Right ventricle myocardium superior (tissue), 1 donor: Measurements from ENCODE around the gene FGF1. TPM values are rescaled to one million over a fixed set of nuclear protein-coding genes. Genes with fewer than 3 reads are reported as not detected.
"Not testable (repeated sequence)": the region's sequence is repeated elsewhere in the genome, so short reads cannot be mapped to it uniquely, and the experiment has no call there.

Experiments used
- ATAC-seq: fragments of 200-7000 bp; cut with Tn5 transposase; one replicate; pipeline ENCODE4 v1.9.1; 2020; ENCODE audit warnings: mild to moderate bottlenecking; ENCODE audit not compliant: poor library complexity
- DNase-seq: peaks from one replicate; pipeline ENCODE4 v3.0.0-alpha.2; 2020
- intact Hi-C: fragments of 100-400 bp; cut with DNase I; formaldehyde crosslinking; loops from one replicate; pipeline ENCODE4 v1.11.2; 2022
- total RNA-seq: library from RNA; stranded (reverse); fragmentation: NEBNext Ultra II Directional; extraction: Animal tissue kit (Norgen Biotek cat#: 25700); gene quantifications from one replicate; pipeline ENCODE4 v1.2.1, GENCODE V29; 2021
- donor health status: DM: no; HTN: yes; CAD: no; lungs with severe emphysema.

The FGF1 gene
- total RNA-seq, 1 donor from 2014 or later = 42.7 TPM

DNA sequence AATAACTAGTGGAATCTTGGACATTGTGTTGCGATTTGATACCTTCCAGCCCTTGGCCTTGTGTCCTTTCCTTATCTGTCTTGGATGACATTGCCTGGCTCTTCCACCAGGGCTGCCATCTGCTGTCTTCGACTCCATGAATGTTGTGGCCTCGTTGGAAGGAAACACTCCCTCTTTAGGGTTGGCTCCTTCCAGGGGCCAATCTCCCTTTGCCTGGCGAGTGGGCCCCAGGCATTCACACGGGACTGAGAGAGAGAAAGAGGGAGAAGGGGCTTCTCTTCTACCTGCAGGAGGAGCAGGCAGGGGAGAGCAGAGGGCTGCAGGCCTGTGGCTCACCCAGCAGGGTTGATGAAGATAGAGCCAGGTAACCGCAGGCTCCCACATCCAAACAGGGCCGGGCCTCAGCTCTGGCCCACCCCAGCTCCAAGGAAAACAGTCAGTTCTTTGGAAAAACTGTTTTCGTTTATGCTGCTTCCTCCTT is 31.3 kb downstream of the FGF1 start:
- ATAC-seq (peak; percentile 38), DNase-seq (peak; percentile 40)
- intact Hi-C loops = loop anchor here (2.0 to 5.0 kb wide), 3 partner anchors 42 to 228 kb away; no protein-coding TSS in a partner anchor

DNA sequence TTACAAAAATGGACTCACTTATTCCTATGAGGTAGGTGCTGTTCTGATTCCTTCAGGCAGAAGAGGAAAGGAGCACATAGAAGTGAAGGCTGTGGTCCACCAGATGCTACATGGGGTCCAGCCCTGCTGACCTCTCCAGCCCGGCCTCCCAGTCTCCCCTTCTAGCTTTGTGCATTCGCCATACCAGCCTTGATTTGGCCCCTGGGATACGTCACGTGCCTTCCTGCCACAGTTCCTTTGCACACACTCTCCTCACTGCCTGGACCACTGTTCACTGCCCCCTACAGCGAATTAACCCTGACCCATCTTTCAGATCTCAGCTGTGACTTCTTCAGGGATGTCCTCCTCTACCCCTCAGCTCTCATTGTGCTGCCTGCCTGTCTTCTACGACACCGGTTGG is 32.6 kb downstream of the FGF1 start:
- no peak for DNase-seq
- ATAC-seq = no peak
- intact Hi-C loops = no loop called here

DNA sequence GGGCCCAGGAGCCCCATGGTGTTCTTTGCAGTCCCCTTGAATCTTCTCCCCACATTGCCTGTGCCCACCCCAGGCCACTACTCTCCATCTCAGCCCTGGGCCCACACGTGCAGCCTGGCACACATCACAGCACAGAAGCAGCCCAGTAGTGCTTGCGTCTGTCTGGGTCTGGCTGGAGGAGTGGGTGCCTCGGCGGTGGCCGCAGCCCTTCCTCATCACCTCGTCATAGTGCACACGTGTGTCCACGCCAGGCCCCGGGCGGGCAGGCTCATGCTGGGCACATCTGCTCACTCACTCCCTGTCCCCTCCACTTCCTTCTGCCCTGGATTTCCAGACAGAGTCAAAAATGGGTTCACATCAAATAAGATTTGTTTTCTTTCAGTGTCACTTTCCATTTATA is 33.3 kb downstream of the FGF1 start:
- intact Hi-C loops = no loop called here
- ATAC-seq (no peak), DNase-seq (no peak)

DNA sequence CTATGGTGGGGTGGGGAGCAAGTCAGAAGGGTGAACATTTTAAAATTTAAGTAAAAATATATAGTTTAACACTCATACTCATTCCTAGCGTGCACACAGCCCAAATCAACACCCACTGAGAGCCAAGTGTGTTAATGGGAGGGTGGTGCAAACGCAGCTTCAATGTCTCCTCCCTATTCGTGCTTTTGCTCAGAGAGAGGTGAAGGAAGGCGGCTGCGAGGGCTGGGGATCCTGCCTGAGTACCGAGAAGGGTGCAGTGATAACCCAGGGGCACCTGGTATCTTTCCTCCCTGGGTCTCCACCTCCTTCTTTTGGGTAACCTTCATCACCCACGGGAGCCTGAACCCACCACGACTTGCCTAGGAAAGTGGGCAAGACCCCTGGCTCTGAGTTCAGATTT is 35.0 kb downstream of the FGF1 start:
- DNase-seq (no peak), ATAC-seq (no peak)
- intact Hi-C loops = no loop called here

DNA sequence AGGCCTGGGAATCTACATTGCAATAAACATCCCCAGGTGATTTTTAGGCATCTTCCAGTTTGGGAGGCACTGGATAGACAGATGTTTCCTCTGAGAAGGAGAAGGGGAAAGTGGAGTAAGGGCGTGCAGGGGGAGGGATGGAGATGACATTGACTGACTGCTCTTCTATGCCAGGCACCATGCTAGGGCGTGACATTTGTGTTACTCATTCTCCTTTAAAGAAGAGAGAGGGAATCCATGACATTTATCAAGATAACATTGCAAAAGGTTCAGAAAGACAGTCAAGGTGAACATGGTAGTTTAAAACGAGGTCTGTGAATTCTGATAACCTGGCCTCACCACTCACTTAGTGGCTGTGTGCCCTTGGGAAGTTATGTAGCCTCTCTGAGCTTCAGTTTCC is 35.8 kb downstream of the FGF1 start:
- DNase-seq = no peak
- no peak for ATAC-seq
- intact Hi-C loops = no loop called here

DNA sequence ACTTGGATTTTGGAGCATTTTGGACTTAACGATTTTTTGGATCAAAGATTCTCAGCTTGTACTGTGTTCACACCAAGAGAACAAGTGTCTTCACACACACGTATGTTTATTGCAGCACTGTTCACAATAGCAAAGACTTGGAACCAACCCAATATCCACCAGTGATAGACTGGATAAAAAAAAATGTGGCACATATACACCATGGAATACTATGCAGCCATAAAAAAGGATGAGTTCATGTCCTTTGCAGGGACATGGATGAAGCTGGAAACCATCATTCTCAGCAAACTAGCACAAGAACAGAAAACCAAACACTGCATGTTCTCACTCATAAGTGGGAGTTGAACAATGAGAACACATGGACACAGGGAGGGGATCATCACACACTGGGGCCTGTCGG is 37.8 kb downstream of the FGF1 start:
- DNase-seq, intact Hi-C loops, ATAC-seq: not testable (repeated sequence)

DNA sequence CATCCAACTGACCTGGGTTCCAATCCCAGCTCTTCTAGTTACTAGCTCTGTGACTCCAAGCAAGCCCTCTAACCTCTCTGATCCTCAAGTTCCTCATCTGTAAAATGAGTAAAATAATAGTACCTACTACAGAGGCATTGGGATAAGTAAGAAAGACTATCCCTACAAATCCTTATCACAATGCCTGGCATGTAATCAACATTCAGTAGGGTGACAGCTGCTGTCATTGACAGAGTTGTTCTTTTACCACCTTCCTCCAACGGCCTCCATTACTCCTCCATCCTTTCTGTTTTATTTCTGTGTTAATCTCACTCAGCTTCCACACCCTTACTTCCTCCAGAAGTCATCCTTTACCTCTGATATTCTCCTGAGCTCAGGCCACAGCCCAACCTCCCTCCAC is 40.4 kb downstream of the FGF1 start:
- no peak for DNase-seq
- no peak for ATAC-seq
- intact Hi-C loops = no loop called here

DNA sequence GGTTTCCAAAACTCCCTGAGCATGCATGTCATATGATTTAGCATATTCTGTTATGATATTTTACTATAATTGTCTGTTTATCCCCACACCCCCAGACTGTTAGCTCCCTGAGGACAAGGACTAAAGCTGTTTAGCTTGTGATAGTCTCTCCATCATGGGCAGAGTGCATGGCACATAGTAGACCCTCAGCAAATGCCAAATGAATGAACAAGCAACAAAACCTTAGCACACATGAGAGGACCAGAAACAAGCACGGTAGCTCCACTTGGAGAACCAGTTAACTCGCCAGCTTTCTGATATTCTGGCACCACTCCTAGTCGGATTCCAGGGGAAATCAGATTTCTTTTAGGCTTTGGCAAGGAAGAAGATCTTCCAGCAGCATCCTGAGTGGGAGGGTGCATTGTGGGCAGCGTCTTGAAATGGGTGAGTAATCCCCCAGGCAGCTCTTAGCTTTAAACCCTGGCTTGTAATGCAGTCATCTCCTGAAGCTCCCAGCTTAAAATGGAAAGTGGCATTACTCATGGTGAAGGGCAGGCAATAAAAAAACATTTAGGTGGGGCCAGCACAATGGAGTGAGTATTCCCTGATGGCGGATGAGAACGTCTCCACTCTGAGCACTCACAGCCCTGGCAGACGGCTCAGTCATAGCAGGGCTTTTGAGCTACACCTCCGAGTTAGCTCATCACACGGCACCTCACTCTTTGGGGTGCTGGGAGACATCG is 41.1 kb downstream of the FGF1 start:
- ATAC-seq (peak; percentile 52), DNase-seq (no peak)
- intact Hi-C loops = no loop called here

DNA sequence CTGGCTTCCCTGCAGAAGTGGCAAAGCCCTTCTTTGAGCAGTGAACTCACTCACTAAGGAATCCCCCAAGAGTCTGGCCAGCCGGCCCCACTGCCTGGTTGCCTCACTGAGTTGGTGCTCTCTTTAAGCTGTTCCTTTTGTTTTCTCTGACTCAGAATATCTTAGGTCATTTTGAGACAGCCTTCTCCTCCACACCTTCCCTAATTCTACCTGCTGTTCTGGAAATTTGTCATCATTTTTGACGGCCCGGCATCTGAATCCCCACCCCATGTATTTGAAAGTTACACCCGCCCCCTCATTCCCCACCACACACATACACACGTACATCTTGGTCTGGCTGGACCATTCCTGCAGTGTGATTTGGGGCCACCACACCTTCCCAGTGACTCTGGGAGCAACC is 41.8 kb downstream of the FGF1 start:
- intact Hi-C loops = no loop called here
- no peak for ATAC-seq
- DNase-seq = no peak

DNA sequence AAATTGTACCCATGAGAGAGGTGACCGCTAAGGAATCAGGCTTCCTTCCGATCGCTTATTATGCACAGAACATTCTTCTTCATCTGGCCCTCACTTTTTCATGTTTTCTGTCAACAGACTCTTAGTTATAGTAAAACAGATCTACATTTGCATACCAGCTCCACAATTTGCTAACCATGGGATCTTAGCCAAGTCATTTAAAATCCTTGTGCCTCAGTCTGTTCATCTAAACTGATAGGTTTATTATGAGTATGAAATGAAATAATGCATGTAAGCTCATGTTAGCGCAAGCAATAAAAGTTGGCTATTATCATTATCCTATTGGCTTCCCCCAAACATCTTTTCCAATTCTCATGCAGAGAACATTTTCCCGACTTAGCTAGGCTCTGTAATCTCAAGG is 42.3 kb downstream of the FGF1 start:
- no peak for ATAC-seq
- DNase-seq = no peak
- intact Hi-C loops = no loop called here

DNA sequence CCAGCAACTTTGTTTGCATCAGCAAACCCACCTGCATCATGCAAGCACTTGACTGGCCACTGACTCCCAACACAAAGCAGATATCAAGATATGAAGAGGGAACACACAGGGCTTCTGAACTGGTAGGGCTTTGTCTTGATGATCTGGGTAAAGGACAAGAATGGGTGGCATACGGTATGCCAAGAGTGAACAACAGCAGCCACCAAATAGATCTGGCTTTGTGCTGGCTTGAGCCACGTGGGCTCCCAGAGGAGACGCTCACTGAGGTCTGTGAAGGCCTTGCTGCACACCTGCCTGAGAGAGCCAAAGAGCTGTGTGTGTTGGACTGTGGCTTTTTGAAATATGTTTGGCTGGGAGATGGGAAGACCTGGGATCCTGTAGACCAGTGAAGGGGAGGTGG is 43.5 kb downstream of the FGF1 start:
- DNase-seq (no peak), ATAC-seq (no peak)
- intact Hi-C loops = no loop called here

DNA sequence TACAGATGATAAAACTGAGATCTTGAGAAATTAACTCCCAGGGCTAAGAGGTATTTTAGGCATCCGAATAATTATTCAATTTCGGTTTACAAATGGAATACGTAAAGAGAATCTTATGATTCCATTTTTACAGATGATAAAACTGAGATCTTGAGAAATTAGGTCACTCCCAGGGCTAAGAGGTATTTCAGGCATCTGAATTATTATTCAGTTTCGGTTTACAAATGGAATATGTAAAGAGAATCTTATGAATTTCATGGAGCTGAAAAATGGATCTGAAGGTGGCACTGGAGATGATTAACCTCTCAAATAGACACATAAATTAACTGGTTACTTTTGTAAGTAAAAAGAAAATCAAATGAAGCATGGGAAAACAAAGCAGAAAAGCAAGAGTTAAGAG is 44.2 kb downstream of the FGF1 start:
- ATAC-seq (no peak), DNase-seq (no peak)
- intact Hi-C loops = no loop called here

DNA sequence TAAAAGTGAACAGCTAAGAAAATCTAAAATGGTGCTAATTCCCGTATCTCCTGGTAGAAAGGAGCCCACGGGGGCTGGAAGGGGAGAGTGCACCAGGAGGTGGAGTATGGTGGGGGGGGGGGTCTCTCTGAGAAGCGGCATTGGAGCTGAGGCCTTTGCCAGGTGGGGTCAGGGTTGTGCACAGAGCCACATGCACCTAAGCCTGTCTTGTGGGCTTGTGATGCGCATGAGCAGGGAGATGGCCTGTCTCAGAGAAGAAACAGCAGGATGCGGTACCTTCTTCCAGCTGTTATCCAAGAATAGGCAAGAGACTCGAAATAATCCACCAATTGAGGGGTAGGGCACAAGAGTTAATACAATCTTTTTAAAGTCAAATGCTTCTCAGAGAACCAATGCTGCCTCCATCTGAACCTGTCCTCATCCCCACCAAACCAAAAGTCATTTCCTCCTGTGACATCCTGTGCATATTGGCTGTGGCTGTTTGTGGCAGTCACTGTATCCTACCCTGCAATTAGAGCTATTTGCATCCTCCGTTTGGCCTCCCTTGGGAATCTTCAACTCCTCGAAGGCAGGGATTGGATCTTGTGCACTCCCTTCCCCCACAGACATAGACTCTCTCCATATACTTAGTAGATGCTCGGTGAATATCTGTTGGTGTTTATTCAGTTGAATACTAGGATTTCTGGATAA is 45.4 kb downstream of the FGF1 start:
- no peak for ATAC-seq
- intact Hi-C loops = no loop called here
- no peak for DNase-seq

DNA sequence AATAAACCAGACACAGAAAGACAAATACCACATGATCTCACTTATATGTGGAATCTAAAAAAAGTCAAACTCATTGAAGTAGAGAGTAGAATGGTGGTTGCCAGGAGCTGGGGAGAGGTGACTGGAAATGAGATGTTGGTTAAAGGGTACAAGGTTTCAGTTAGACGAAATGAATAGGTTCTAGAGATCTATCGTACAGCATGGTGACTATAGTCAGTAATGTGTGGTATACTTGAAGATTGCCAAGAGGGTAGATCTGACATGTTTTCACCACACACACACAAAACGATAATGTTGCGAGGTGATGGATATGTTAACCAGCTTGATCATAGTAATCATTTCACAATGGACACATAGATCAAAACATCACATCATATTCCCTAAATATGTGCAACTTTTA is 46.4 kb downstream of the FGF1 start:
- ATAC-seq = no peak
- intact Hi-C loops = no loop called here
- DNase-seq = no peak

DNA sequence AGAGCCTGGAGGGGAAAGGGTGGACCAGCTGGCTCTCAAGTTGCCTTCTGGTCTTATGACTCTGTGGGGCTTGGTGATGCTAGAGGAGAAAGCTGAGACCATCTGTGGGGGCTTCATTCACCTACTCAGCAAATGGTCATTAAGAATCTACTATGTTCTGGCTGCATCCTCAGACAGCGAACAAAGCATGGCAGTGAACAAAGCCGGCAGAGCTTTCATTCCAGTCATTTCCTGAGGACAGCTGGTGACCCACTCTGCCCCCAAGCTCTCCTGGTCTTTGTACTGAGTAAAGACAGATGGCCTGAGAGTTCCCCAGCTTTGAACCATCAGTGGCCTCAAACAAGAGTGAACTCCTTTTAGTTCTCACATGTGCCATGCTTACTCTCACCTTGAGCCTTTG is 48.0 kb downstream of the FGF1 start:
- ATAC-seq = no peak
- DNase-seq = no peak
- intact Hi-C loops = no loop called here

DNA sequence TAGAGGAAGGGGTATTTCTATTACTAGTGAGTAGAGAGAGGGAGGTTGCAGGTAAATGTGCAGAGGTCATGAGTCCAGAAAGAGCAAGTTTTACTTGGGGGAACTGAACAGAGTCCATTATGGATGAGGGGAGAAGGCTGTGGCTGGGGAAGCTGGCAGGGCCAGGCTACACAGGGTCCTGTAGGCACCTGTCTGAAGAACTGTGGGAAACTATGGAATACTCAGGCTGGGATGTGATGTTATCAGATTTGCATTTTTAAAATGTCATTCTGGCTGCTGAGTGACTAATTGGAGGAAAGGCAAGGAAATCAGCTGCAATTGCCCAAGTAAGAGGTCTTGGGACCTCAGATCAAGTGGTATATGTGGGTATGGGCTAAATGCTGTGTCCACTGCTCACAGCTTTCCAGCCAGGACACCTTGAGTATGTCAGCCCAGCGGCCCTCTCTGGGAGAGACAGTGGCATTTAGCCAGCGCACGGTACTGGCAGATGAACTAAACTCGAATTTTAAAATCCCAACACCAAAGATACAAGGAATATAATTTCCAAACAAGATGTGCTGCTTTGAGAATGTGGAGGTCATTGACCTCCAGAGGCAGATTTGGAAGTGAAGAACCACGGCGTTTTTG is 49.1 kb downstream of the FGF1 start:
- intact Hi-C loops = no loop called here
- DNase-seq = no peak
- ATAC-seq = no peak

DNA sequence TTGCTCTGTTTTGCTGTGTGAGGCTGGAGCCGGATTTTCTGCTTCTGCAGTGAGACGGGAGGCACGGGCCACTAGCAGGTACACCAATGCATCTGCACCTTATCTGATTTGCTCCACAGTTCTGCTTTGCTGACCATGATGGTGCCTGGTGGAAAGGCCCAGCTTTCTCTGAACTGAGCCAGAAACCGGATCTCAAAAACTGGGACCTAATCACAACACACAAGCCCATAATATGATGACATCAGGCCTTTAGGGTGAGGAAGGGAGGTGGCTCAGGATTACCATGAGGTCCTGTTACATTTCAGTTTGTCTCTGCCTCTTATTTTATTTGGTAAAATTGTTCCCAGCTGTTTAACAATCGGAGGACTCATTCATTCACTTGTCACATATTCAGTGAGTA is 49.8 kb downstream of the FGF1 start:
- intact Hi-C loops = no loop called here
- no peak for ATAC-seq
- no peak for DNase-seq

DNA sequence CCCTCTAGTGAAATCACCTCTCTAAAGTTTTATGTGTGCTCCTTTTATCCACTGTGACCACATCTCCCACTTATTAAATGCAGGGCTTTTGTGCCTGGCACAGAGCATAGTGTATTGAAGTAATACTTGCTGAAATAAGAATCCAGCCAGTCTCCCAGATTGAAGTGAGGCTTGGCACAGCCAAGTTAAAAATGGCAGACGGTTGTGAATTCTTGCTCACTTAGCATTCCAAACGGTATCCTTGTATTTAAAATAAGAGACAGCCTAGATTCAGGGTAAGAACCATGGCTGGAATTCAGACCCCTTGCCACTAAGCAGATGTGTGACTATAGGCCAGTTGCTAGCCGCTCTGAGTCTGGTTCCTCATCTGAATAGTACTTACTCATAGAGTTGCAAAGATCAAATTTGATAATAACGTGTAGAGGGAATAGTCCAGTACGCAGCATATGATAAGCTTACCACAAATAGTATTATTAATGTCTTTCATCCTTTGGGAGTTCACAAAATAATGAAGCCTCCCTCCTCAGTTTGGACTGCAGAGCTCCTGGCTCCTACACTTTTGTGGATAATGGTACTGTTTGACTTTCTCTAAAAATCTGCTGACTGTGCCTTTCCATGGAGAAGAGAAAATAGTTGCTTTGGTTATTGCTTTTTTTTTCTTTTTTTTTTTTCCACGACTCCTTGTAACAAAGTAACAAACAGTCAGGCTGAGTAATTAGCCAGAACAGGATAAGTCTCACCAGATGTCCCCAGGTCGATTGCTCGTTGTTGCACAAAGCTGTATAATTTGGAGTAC is 51.5 kb downstream of the FGF1 start:
- intact Hi-C loops = no loop called here
- no peak for ATAC-seq
- no peak for DNase-seq

DNA sequence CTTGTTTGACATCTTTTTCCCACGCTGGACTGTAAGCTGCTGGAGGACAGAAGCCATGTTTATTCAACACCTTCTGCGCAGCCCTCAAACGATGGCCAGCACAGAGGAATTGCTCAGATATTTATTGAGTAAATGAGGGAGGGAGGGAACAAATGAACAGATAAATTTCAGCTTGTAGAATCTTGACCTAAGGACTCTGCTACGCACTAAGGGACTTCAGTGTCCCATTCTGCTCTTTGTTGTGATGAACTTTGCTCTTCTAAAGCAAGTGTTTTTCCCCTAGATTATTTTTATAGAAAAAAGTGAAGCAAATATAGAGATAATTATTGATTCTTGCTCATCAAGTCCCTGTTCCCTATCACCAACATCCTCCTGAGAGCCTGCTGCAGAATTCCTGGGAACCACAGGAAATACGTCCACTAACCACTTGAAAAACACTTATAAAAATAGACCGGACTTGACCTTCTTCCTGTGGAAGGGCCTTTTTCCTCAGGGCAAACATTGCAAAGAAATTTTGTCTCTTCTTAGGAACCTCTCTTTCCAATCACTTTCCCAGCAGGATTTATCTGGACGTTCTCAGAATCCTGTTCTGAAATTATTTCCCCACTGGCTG is 54.9 kb downstream of the FGF1 start:
- DNase-seq = no peak
- intact Hi-C loops = no loop called here
- ATAC-seq = peak; percentile 40
